Mesenchymal stem cell (in vitro differentiated cells and primary cell): ENCODE measurements around the gene PLPPR3.

Source experiments
- DNase-seq: peaks from one replicate; pipeline ENCODE4 v3.0.0-alpha.2; 2013
- H2AFZ ChIP-seq: one replicate; pipeline ENCODE4 v1.6.1; 2013; ENCODE audit warnings: low read depth, mild to moderate bottlenecking, control low read depth, inconsistent platforms, low read length, moderate library complexity
- H2AK5ac ChIP-seq: 2 replicates; pipeline ENCODE4 v1.6.1; 2013; ENCODE audit warnings: low read length, moderate library complexity, mild to moderate bottlenecking, inconsistent platforms; ENCODE audit not compliant: severe bottlenecking
- H2BK120ac ChIP-seq: one replicate; pipeline ENCODE4 v1.6.1; 2013; ENCODE audit warnings: low read depth, mild to moderate bottlenecking, inconsistent platforms, low read length, moderate library complexity
- H2BK12ac ChIP-seq, 2 experiments: one replicate each; pipeline ENCODE4 v1.6.1; 2013; ENCODE audit warnings: inconsistent platforms in 2 of 2, low read length in 2 of 2, mild to moderate bottlenecking in 2 of 2, moderate library complexity in 2 of 2, control low read depth in 1 of 2
- H2BK15ac ChIP-seq: one replicate; pipeline ENCODE4 v1.6.1; 2013; ENCODE audit warnings: mild to moderate bottlenecking, low read depth, inconsistent platforms; ENCODE audit not compliant: poor library complexity, severe bottlenecking
- H2BK5ac ChIP-seq: 2 replicates; pipeline ENCODE4 v1.6.1; 2013; ENCODE audit warnings: low read depth, mild to moderate bottlenecking, low read length, control low read depth, inconsistent platforms; ENCODE audit not compliant: poor library complexity, severe bottlenecking
- H3K14ac ChIP-seq, 2 experiments: one replicate each; pipeline ENCODE4 v1.6.1; 2013; ENCODE audit warnings: inconsistent platforms in 2 of 2, low read length in 2 of 2, control low read depth in 1 of 2, mild to moderate bottlenecking in 1 of 2, moderate library complexity in 1 of 2
- H3K18ac ChIP-seq, 2 experiments: one replicate each; pipeline ENCODE4 v1.6.1; 2013; ENCODE audit warnings: inconsistent platforms in 2 of 2, low read length in 2 of 2, control low read depth in 1 of 2, low read depth in 1 of 2, mild to moderate bottlenecking in 1 of 2
- H3K23ac ChIP-seq, 2 experiments: one replicate each; pipeline ENCODE4 v1.6.1; 2013; ENCODE audit warnings: inconsistent platforms in 2 of 2, low read length in 2 of 2, mild to moderate bottlenecking in 2 of 2, moderate library complexity in 2 of 2, control low read depth in 1 of 2
- H3K27ac ChIP-seq: 2 replicates; pipeline ENCODE4 v1.5.1; 2013; ENCODE audit warnings: mild to moderate bottlenecking, moderate library complexity, low read length, control low read depth, inconsistent platforms; ENCODE audit not compliant: poor library complexity, severe bottlenecking
- H3K27me3 ChIP-seq, 2 experiments: 2 replicates each; pipeline versions ENCODE4 v1.6.1 to v1.7.0; 2013; ENCODE audit warnings: low read length in 2 of 2, mild to moderate bottlenecking in 2 of 2, moderate library complexity in 2 of 2, control low read depth in 1 of 2, inconsistent platforms in 1 of 2; ENCODE audit not compliant: control insufficient read depth in 1 of 2, insufficient read depth in 1 of 2
- H3K36me3 ChIP-seq, 2 experiments: 2 replicates each; pipeline versions ENCODE4 v1.6.1 to v1.7.0; 2013; ENCODE audit warnings: low read length in 2 of 2, control low read depth in 1 of 2, inconsistent platforms in 1 of 2, low read depth in 1 of 2, mild to moderate bottlenecking in 1 of 2; ENCODE audit not compliant: insufficient read depth in 2 of 2, control insufficient read depth in 1 of 2
- H3K4ac ChIP-seq, 2 experiments: one replicate each; pipeline ENCODE4 v1.6.1; 2013; ENCODE audit warnings: inconsistent platforms in 2 of 2, low read length in 2 of 2, mild to moderate bottlenecking in 2 of 2, moderate library complexity in 2 of 2, control low read depth in 1 of 2, low read depth in 1 of 2
- H3K4me1 ChIP-seq: 2 replicates; pipeline ENCODE4 v1.6.1; 2013; ENCODE audit warnings: low read depth, low read length, control low read depth; ENCODE audit not compliant: control insufficient read depth, insufficient read depth
- H3K4me2 ChIP-seq: 2 replicates; pipeline ENCODE4 v1.6.1; 2013; ENCODE audit warnings: low read length, mild to moderate bottlenecking, inconsistent platforms; ENCODE audit not compliant: poor library complexity, severe bottlenecking
- H3K4me3 ChIP-seq, 2 experiments: 2 replicates each; pipeline versions ENCODE4 v1.5.1 to v1.7.0; 2013; ENCODE audit warnings: low read length in 2 of 2, mild to moderate bottlenecking in 2 of 2, control low read depth in 1 of 2, low read depth in 1 of 2; ENCODE audit not compliant: insufficient read depth in 1 of 2
- H3K79me1 ChIP-seq: replicated peaks from 2 replicates; pipeline ENCODE4 v1.6.1; 2013; ENCODE audit warnings: mild to moderate bottlenecking, control low read depth, low read length, inconsistent platforms; ENCODE audit not compliant: poor library complexity, severe bottlenecking
- H3K9ac ChIP-seq: 2 replicates; pipeline ENCODE4 v1.7.0; 2013; ENCODE audit warnings: mild to moderate bottlenecking, low read length, moderate library complexity
- H3K9me3 ChIP-seq: 2 replicates; pipeline ENCODE4 v1.7.0; 2013; ENCODE audit warnings: mild to moderate bottlenecking, low read length; ENCODE audit not compliant: control insufficient read depth
- H4K8ac ChIP-seq: one replicate; pipeline ENCODE4 v1.6.1; 2013; ENCODE audit warnings: inconsistent platforms, mild to moderate bottlenecking, low read length, moderate library complexity
- H4K91ac ChIP-seq: one replicate; pipeline ENCODE4 v1.6.1; 2013; ENCODE audit warnings: mild to moderate bottlenecking, low read length, inconsistent platforms
- WGBS: methylation state at CpG from one replicate; pipeline ENCODE4 v1.1.7; 2013; ENCODE audit warnings: mixed read lengths; 5-methylcytosine and 5-hydroxymethylcytosine counted together

Gene PLPPR3

GRCh38 chr19:827314-827709 lies 5.6 kb upstream of the PLPPR3 start:
- Histone ChIP-seq H3K9me3 (no peaks in the 10 kb centered on the region), H3K23ac (no peak overlapping the region), H2AFZ (no peak overlapping the region), H3K36me3 (no peaks in the 10 kb centered on the region), H3K18ac (no peak overlapping the region), H2BK5ac (no peak overlapping the region), H2BK120ac (no peak overlapping the region), H3K4me2 (no peak overlapping the region), H2AK5ac (no peak overlapping the region), H4K91ac (no peak overlapping the region), H3K4me3 (no peak overlapping the region), H3K4me1 (peaks cover 14% of the 10 kb centered on the region), H3K27me3 (peaks cover 0 to 33% of the 10 kb centered on the region in 2 experiments), H3K9ac (no peak overlapping the region), H3K4ac (no peak overlapping the region), H2BK15ac (no peak overlapping the region), H4K8ac (no peak overlapping the region), H2BK12ac (no peak overlapping the region), H3K79me1 (no peaks in the 10 kb centered on the region), H3K14ac (no peak overlapping the region), H3K27ac (no peak overlapping the region)
- WGBS: 98% methylated on average over 8 of the region's 11 CpGs
- no peak for DNase-seq

GRCh38 chr19:825897-826644 lies 4.3 kb upstream of the PLPPR3 start:
- peaks cover 0 to 28% of the 10 kb centered on the region in 2 experiments for H3K27me3 ChIP-seq
- H3K9ac ChIP-seq: no peak overlapping the region
- no peak overlapping the region for H2BK15ac ChIP-seq
- H3K23ac ChIP-seq: no peak overlapping the region
- H3K9me3 ChIP-seq: no peaks in the 10 kb centered on the region
- H3K4ac ChIP-seq: no peak overlapping the region
- no peak for DNase-seq
- H2AFZ ChIP-seq: no peak overlapping the region
- H2BK120ac ChIP-seq: no peak overlapping the region
- no peak overlapping the region for H4K91ac ChIP-seq
- peaks cover 26% of the 10 kb centered on the region for H3K4me1 ChIP-seq
- 91% methylated on average over 15 of the region's 19 CpGs for WGBS
- H3K36me3 ChIP-seq: no peaks in the 10 kb centered on the region
- no peak overlapping the region for H3K4me3 ChIP-seq
- H2AK5ac ChIP-seq: no peak overlapping the region
- H2BK12ac ChIP-seq: no peak overlapping the region
- no peak overlapping the region for H3K27ac ChIP-seq
- H3K18ac ChIP-seq: no peak overlapping the region
- H3K4me2 ChIP-seq: no peak overlapping the region
- H3K14ac ChIP-seq: no peak overlapping the region
- no peak overlapping the region for H4K8ac ChIP-seq
- H2BK5ac ChIP-seq: no peak overlapping the region
- H3K79me1 ChIP-seq: no peaks in the 10 kb centered on the region

GRCh38 chr19:824885-825284 lies 3.1 kb upstream of the PLPPR3 start:
- Histone ChIP-seq H3K36me3 (no peaks in the 10 kb centered on the region), H4K8ac (no peak overlapping the region), H2AFZ (no peak overlapping the region), H2AK5ac (no peak overlapping the region), H3K4me2 (no peak overlapping the region), H3K4me3 (no peak overlapping the region), H2BK15ac (no peak overlapping the region), H3K27me3 (peaks cover 0 to 23% of the 10 kb centered on the region in 2 experiments), H3K18ac (no peak overlapping the region), H2BK12ac (peak overlapping the region in 1 of 2 experiments; percentile 39), H3K4ac (no peak overlapping the region), H3K9me3 (no peaks in the 10 kb centered on the region), H2BK120ac (no peak overlapping the region), H4K91ac (peak overlapping the region; percentile 61), H3K9ac (no peak overlapping the region), H3K4me1 (peaks cover 21% of the 10 kb centered on the region), H3K79me1 (no peaks in the 10 kb centered on the region), H3K27ac (no peak overlapping the region), H2BK5ac (no peak overlapping the region), H3K23ac (no peak overlapping the region), H3K14ac (no peak overlapping the region)
- no peak for DNase-seq
- WGBS: 85% methylated on average over 15 of the region's 15 CpGs

GRCh38 chr19:823565-824121 lies 1.9 kb upstream of the PLPPR3 start:
- Histone ChIP-seq H2BK5ac (no peak overlapping the region), H3K14ac (no peak overlapping the region), H2BK12ac (peak overlapping the region in 1 of 2 experiments; percentile 5), H2BK120ac (peak overlapping the region; percentile 15), H3K36me3 (no peaks in the 10 kb centered on the region), H3K18ac (peak overlapping the region in 1 of 2 experiments; percentile 54), H3K9me3 (no peaks in the 10 kb centered on the region), H3K4me3 (no peak overlapping the region), H4K91ac (no peak overlapping the region), H3K79me1 (no peaks in the 10 kb centered on the region), H3K4me1 (peaks cover 21% of the 10 kb centered on the region), H3K4me2 (no peak overlapping the region), H3K9ac (no peak overlapping the region), H2AK5ac (no peak overlapping the region), H4K8ac (no peak overlapping the region), H2BK15ac (peak overlapping the region; percentile 3), H3K4ac (no peak overlapping the region), H3K23ac (no peak overlapping the region), H3K27ac (no peak overlapping the region), H3K27me3 (peaks cover 0 to 17% of the 10 kb centered on the region in 2 experiments), H2AFZ (no peak overlapping the region)
- DNase-seq: peak; percentile 44
- WGBS: 62% methylated on average over 12 of the region's 12 CpGs
